ENCODE data around the gene YIPF1.
"Not testable (repeated sequence)": the region's sequence is repeated elsewhere in the genome, so short reads cannot be mapped to it uniquely, and the experiment has no call there.

YIPF1 gene

DNA sequence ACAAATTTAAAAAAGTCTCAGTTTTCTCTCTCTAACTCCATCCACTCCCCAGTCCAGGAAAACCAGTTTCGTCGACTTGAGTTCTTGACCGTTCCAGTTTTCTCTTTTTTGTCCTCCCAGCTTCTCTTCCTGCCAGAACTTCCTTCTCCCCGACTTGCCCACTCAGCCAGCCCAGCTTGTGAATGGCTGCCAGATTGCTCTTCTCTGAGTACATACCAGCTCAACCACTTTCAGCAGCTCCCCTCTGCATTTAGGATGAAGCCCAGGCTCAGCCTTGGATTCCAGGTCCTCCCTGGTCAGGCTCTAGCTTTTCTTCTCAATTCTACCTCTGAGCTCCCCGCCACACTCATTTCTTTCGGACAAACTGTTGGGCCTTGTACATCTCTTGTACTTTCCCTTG lies 5.8 kb upstream of the YIPF1 start:
- no peak for DNase-seq (ENCODE audit: low read depth, low spot score)

DNA sequence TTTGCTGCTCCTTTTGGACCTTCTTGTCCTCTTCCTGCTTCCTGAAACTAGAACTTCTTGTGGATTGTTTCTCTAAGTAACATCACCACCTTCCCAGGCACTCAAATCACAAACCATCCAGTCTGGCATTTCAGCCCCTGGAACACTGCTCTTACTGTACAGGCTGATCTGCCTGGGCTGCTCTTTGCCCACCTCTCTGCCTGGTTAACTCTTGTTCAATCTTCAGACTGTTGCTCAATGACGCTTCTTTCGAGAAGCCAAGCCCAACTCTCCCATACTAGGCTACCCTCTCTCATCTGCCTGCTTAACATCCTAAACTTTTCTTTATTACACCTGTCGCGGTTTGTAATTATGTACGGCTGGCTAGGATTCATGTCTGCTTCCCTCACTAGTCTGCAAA lies 5.0 kb upstream of the YIPF1 start:
- no peak for DNase-seq (ENCODE audit: low read depth, low spot score)

DNA sequence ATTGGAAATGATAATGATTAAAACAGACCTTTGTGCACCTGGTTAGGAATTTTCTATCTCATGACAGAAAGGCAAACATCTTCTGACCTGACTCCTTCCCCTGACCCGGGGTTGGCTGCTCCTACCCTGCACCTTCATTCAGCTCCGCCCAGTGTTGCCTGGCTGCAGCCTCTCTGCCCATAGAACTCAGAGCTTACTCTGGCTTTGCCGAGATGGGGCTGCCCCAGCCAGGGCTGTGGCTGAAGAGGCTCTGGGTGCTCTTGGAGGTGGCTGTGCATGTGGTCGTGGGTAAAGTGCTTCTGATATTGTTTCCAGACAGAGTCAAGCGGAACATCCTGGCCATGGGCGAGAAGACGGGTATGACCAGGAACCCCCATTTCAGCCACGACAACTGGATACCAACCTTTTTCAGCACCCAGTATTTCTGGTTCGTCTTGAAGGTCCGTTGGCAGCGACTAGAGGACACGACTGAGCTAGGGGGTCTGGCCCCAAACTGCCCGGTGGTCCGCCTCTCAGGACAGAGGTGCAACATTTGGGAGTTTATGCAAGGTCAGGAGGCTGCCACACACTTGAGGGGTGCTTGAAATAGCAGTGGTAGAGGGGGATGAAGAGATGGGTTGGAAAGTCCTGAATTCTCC lies 4.5 kb upstream of the YIPF1 start, which contains the start of gene DIO1:
Gene DIO1, plus strand, starts transcription at position 189 of the 638 bp plus-strand sequence. Its CDS starts 24 bp downstream, at position 213.
- no peak for DNase-seq (ENCODE audit: low read depth, low spot score)

DNA sequence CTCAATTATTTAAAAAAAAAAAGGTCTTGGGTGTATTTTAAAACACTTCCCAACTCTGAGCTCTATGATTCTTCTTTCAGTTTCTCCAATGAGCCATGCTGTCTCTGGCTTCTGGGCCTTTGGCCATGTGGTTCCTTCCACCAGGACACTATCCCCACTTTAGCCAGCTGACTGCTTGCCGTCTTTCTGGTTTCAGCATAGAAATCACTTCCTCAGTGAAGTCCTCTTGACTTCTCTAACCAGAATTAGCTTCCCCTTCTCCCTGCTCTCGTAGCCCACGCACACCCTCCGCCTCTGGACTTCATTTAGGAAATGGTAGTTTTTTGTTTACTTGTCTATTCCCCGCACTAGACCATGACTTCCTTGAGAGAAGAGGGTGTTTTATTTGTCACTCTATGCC lies 3.3 kb upstream of the YIPF1 start:
- DNase-seq (ENCODE audit: low read depth, low spot score): no peak

DNA sequence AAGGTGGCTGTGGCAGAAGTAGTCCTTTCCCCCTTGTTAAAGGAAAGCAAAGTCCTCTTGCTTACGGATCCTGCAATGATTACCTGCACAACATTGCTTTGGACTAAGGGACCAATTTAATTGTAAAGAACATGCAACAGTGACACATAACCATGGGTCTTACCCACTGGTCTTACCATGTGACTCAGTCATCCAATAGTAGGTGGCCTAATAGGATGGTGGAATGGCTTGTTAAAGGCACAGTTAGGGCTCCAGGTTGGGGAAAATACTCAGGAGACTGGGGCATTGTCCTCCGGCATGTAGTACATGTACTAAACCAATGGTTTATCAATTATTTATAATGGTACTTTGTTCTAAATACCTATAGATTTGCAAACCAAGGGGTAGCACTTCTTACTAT lies 2.1 kb upstream of the YIPF1 start:
- no peak for DNase-seq (ENCODE audit: low read depth, low spot score)

DNA sequence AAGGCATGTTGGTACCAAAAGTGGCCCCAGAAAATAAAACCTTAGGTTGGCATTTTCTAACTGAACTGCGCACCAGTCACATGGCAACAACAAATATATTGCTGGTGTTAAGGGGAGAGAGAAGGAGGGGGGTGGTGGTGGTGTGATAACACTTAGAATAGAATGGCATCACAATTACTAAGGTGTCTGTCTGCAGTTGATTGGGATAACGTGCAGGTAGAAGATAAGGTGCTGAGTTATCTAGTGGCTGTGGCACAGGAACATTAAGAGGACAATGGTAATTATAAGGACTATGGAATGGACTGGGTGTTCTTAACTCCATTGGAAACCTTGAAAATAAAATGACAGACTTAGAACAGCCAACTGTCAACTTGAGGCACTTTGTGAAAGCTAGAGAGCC lies 1.4 kb upstream of the YIPF1 start:
- no peak for DNase-seq (ENCODE audit: low read depth, low spot score)

DNA sequence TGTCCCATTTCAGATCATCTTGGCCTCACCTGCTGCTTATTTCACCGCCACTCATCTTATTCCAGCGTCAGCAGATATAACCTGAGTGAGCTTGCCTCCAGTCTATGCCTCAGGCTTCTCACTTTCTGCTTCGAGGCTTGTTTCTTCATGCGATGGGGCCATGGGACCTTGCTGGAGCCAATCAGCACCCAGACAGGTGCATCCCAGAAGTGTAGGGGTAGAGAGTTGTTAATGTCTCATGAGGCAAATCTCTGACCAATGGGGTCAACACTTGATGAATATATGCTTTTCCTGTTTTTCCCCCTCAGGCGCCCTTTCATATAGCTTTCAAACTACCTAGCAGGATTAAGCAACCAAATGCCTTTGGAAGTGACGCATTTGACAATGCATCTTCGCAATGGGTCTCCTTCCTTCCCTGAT lies 935 bp upstream of the YIPF1 start:
- no peak for DNase-seq (ENCODE audit: low read depth, low spot score)

DNA sequence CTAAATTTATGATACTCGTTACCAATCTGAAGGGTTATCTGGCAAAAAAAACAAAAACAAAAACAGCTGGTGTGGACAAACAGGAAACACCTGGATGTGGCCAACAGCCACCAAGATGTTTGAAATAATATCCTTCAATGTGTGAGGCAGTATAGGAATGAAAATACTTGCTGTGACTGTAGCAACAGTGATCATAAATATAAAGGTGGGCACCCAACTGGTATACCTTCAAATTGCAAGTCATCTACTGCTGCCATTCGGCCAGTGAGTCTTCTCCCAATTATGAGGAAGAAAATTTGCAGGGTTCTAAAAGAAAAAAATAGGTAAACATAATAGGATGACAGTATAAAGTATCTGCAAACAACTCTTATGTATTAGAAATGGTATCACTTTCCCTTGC lies 916 bp downstream of the YIPF1 start:
- no peak for DNase-seq (ENCODE audit: low read depth, low spot score)

DNA sequence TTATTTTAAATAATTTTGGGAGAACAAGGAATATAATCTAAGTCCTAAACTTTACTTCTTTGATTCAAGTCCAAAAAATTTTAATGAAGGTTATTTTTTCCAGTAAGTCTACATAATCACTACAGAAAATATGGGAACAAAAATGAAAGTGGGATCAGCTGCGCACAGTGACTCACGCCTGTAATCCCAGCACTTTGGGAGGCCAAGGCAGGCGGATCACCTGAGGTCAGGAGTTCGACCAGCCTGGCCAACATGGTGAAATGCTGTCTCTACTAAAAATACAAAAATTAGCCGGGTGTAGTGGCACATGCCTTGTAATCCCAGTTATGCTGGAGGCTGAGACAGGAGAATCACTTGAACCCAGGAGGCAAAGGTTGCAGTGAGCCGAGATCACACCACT lies 6.0 kb downstream of the YIPF1 start:
- DNase-seq (ENCODE audit: low read depth, low spot score): not testable (repeated sequence)

DNA sequence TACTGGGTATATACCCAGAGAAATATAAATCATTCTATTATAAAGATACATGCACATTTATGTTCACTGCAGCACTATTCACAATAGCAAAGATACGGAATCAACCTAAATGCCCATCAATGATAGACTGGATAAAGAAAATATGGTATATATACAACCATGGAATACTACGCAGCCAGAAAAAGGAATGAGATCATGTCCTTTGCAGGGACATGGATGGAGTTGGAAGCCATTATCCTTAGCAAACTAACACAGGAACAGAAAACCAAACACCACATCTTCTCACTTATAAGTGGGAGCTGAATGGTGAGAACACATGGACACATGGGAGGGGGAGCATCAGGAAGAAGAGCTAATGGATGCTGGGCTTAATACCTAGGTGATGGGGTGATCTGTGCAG lies 7.7 kb downstream of the YIPF1 start:
- DNase-seq (ENCODE audit: low read depth, low spot score): not testable (repeated sequence)

DNA sequence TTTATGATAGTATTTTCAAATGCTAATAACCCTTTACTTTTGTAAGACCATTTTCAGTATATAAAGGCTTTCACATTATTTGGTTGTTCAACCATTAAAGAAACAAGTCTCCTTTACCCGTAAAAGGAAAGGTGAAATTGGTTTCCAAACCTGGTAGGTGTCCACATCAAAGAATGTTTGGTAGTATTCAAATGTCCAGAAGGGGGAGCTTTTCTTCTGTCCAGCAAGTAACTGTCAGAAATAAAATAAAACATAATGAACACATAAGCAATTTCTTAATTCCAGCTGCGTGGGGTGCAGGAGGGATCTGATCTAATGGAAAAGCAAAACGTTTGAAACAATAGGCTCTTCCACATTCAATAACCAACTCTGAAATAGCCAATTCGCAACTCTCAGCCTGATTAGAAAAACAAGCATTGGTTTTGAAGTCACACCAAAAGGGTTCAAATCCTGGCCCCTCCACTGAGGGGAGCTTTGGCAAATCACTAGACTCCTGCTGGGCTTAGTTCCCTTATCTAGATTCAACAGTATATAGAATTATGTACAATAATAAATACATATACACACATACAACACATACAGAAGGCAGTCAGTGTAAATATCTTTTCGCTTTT lies 11.0 kb downstream of the YIPF1 start:
- no peak for DNase-seq (ENCODE audit: low read depth, low spot score)

DNA sequence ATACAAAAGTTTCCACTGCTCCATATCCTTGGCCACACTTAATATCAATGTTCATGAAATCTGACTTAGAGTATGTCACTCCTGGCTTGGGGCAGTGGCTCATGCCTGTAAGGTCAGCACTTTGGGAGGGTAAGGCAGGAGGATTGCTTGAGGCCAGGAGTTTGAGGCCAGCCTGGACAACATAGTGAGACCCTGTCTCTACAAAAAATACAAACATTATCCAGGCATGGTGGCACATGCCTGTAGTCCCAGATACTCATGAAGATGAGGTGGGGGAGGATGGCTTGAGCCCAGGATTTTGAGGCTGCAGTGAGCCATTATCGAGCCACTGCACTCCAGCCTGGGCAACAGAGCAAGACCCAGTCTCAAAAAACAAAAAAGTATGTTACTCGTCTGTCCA lies 14.4 kb downstream of the YIPF1 start:
- DNase-seq (ENCODE audit: low read depth, low spot score): not testable (repeated sequence)

DNA sequence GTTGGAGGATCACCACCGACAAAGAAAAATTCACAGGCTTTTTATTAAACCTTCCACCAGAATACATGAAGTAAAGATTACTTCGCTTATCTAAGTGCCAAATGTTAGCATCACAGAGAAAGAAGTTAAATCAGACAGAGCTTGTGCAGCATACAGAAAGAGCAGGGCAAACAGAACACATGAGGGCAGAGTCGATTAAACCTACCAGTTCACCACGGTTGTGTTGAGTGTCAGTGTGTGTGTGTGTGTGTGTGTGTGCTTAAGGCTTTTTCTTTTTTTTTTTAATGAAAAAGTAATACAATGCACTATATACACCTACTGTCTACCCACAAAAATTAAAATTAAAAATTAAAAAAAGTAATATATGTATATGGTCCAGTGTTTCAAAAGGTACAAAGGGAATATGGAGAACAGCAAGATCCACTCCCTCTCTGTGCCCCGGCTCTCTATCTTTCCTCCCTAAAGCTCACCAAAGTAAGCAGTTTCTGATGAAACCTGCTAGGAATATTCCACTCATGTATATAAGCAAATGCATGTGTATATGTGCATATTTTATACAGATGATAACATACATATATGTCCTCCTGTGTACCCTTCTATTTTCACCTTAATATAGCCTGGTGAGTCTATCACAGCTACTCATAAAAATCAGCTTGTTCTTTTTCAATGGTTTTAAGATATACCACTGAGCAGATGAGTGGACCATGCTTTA lies 17.7 kb downstream of the YIPF1 start:
- DNase-seq (ENCODE audit: low read depth, low spot score): no peak

DNA sequence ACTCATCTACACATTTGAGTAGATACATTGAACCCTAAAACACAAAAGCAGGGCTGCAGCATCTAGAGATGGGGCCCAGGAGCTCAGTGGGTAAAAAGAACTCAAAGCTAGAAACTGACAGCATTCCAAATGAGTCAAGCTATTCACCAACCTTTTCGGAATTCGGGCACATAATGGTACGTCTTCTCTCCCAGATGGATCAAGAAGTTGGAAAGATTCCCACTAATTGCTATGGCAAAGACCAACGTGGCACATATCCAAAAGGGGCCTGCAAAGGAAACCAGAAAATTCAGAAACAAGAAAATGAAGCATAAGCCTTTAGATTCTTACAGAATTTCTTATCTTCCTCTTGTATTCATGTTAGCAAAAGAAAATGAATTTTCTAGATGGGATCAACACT lies 18.4 kb downstream of the YIPF1 start:
- DNase-seq (ENCODE audit: low read depth, low spot score): no peak

DNA sequence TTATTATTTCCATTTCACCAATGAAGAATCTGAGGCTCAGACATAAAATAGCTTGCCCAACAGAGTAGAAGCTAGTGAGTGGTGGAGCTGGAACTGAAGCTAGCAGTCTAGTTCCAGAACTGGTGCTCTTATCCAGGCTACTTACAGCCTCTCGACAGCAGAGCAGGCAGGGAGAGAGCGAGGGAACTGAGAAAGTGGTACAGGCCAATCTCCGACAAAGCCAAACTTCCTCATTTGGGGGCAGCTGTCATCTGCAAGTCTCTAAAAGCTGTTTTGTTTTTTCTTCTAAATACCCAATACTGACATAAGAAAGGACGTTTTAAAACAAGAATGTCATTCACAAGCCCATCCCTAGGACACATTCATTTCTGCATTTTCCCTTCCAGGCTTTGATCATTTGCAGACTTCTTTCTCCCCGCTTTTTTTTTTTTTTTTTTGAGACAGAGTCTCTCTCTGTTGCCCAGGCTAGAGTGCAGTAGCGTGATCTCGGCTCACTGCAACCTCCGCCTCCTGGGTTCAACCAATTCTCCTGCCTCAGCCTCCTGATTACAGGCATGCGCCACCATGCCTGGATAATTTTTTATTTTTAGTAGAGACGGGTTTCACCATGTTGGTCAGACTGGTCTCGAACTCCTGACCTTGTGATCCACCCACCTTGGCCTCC lies 20.0 kb downstream of the YIPF1 start:
- DNase-seq (ENCODE audit: low read depth, low spot score): no peak

DNA sequence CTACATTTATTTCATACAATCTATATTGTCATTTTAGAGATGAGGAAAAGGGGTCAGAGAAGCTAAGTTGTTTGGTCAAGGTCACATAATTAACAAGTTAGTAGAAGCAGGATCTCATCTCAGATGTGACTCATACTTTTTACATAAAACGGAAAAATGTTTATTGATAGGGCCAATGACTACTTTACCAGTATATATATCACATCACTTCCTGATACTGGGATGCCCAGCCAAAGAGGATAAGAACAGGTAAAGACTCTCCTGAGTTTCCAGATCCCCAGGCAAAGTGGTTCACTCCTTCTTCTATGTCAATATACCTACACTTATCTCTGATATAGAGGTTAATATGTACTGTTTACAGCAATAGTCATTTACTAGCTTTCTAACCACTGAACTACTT lies 21.0 kb downstream of the YIPF1 start:
- DNase-seq (ENCODE audit: low read depth, low spot score): no peak

DNA sequence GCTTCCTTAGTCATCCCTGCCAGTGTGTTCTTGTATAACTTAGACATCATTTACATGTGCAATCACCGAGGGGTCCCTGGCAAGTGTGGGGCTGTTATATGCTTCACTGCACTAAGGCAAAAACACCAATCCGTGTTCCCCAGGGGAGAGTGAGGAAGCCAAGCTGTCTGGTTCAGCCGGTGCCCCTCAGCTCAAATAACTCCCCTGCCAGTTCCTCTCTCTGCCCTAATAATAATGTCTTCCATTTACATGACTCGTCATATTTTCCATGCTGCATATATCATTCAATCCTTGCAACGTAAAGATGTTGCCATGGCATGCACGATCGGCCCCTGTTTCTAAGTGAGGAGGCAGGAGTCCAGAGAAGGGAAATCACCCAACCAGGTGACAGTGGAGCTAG lies 27.1 kb downstream of the YIPF1 start:
- no peak for DNase-seq (ENCODE audit: low read depth, low spot score)

DNA sequence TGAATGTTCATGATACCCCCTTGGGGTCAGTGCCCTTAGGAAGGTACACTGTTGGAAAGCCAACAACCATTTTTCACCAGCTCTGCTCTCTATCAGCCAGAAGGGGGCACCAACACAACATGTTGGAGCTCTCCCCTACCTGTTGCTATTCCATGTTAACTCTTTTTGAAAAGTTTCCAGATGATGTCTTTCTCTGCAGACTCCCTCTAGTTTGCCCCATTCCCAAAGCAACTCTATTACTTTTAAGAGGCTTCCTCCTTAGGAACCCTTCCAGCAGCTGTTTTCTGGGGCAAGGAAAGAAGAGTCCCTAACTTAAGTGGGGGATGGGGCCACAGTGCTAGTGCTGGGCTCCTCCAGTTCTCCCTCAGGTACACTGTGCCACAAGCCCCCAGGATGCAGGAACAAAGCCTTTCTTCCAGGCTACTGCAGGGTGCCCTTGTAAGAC lies 28.6 kb downstream of the YIPF1 start:
- DNase-seq (ENCODE audit: low read depth, low spot score): peak; percentile 65

DNA sequence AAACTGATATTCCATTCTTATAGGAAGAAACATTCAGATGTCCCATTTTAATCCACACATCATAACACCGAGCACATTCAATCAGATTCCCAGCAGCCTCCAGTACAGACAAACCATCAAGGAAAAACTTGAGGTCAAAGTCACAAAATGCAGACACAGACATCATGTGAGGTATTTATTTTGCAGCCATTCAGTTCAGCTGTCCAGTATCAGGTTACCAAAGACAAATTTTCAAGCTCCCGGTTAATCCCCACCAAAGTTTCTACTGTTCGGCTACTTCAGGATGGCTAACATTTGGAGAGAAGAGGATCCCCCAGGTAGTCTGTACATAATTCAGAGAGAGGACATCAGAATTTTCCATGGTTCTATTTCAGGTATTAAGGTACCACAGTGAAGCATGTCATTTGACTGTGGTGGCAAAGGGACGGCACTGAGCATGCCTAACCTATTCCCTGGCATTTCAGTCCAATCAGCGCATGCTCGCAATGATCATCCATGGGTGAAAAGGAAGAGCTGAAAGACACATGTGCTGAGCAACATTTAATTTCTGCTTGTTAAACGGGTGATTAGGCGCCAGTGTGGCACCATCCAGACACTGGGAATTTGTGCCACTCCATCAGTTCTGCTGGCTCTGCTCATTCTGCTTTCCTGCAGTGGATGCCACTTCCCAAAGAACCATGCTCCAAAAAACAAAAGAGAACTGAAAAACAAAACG lies 37.9 kb downstream of the YIPF1 start:
- DNase-seq (ENCODE audit: low read depth, low spot score): no peak

DNA sequence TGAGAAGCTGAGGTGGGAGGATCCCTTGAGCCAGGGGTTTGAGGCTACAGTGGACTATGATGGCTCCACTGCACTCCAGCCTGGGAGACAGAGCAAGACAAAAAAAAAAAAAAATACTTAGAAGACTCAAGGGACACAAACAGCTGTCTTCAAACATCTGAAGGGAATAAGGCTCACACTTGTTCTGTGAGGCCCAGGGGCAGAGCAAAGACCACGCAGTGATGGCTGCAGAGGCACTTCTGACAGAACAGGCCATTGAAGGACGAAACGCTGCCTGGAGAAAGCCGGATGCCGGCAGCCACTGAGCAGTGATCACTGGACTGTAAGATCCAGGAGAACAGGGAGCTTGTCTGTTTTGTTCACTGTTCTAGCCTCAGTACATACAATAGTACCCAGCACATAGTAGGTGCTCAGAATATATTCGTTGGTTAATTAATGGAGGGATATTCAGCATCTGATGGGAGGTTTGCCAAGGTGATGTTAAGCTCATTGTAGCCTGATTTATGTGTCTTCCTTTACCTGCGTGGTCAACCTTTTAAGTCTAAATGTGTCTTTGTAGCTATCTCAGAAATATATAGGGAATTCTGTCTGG lies 39.4 kb downstream of the YIPF1 start:
- DNase-seq (ENCODE audit: low read depth, low spot score): no peak

DNA sequence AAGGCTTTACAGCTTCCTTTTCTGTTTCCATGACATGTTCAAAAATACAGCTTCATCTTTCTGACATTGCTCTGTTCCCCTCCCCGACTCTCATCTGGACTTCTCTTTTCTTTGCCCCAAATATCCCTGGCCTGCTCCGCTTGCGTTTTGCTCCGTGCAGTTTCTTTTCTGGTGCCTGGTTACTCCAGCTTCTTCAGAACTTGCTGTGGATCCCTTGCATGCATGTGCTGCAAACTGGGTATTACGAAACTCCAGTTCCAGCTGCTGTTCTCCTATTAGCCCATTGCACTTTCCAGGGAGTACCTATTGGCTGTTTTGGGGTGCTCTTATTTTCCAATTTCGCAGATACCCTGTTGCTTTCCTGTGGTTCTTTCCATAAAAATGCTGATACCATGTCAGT lies 41.6 kb downstream of the YIPF1 start:
- no peak for DNase-seq (ENCODE audit: low read depth, low spot score)
